Activated CD8-positive, alpha-beta T cell treated with anti-CD3 and anti-CD28 coated beads for 36 hours (primary cell): Measurements from ENCODE around the gene ZNF530. TPM values are rescaled to one million over a fixed set of nuclear protein-coding genes. Genes with fewer than 3 reads are reported as not detected.
A peak's percentile ranks its signal among the peaks of the same experiment; 100 is the strongest.

ENCODE experiments used
- ATAC-seq: fragments of 200-7000 bp; cut with Tn5 transposase; one replicate; pipeline ENCODE4 v1.10.0; 2021; ENCODE audit warnings: mild to moderate bottlenecking, moderate library complexity
- CTCF ChIA-PET: fragments of 350-600 bp; sonication (Branson Sonifier 250); formaldehyde crosslinking; loops from one replicate; lab custom pipeline; 2021; ENCODE audit warnings: antibody characterized with exemption; lab: Charles Lee
- POLR2A ChIA-PET: fragments of 350-600 bp; sonication (Branson Sonifier 250); formaldehyde crosslinking; loops from one replicate; lab custom pipeline; 2021; ENCODE audit warnings: antibody characterized with exemption; lab: Charles Lee
- DNase-seq: peaks from one replicate; pipeline ENCODE4 v3.0.0-alpha.2; 2020
- H3K27ac Mint-ChIP-seq: one replicate; pipeline ENCODE4 v1.8.0; 2021; ENCODE audit warnings: mild to moderate bottlenecking, mixed read lengths
- H3K27me3 Mint-ChIP-seq: one replicate; pipeline ENCODE4 v1.8.0; 2021; ENCODE audit warnings: mixed read lengths
- H3K36me3 Mint-ChIP-seq: one replicate; pipeline ENCODE4 v1.8.0; 2021; ENCODE audit warnings: low read depth, mixed read lengths
- H3K4me1 Mint-ChIP-seq: one replicate; pipeline ENCODE4 v1.8.0; 2021; ENCODE audit warnings: low read depth, mixed read lengths
- H3K4me3 Mint-ChIP-seq: one replicate; pipeline ENCODE4 v1.8.0; 2021; ENCODE audit warnings: mild to moderate bottlenecking, moderate library complexity, mixed read lengths
- H3K9me3 Mint-ChIP-seq: one replicate; pipeline ENCODE4 v1.8.0; 2021; ENCODE audit warnings: mixed read lengths
- intact Hi-C: fragments of 100-400 bp; cut with micrococcal nuclease; formaldehyde crosslinking; loops from one replicate; pipeline ENCODE4 v1.10.0; 2022
- total RNA-seq, 2 experiments: library from RNA; stranded (reverse); gene quantifications; one replicate each; pipeline ENCODE4 v1.2.3, GENCODE V29; 2021
- TF ChIP-seq, protein P1 (sequence below): fragments of 200-600 bp; IDR thresholded peaks from one replicate; pipeline ENCODE4 v1.8.0; 2022; ENCODE audit warnings: antibody characterized with exemption, mild to moderate bottlenecking

The ZNF530 gene
- 1 to 10 TPM; 6.8 to 7.4 TPM for total RNA-seq

DNA sequence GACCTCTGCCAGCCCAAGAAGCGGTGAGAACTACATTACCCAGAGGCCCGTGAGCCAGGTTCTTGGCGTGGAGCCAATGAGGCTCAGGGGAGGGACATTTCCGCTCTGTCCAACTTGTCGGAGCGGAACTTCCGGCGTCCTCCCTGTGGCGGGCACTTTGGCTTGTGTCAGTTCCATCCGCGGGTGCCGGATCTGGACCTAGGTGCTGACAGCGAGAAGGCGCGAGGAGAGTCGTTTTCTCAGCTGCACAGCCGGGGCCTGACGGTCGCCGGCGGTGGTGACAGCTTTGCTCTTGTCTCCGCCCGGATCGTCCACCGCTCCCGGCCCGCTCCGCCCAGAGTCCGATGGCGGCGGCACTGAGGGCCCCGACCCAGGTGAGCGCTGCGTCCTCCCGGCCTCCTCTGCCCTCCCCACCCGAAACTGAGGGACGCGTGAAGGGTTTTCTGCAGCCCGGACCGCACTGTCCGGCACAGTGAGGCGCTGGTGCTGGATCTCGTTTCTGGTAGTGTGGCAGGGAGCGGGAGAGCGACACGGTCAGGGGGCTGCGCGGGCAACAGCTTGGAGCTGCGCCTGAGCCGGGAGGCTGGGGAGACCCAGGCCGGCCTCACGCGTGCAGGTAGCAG lies at the start of gene ZNF530:
TSS of gene ZNF530 (plus strand) at position 125 of the 623 bp plus-strand sequence. CDS start 4,461 bp downstream, outside the sequence.
- ATAC-seq (peak; percentile 98), DNase-seq (peak; percentile 94)
- Mint-ChIP-seq H3K4me1 (peaks cover 18% of the 10 kb centered on the region), H3K36me3 (peaks cover 40% of the 10 kb centered on the region), H3K4me3 (peak within 1 kb of the TSS; percentile 83), H3K27ac (peak within 1 kb of the TSS; percentile 87), H3K9me3 (peaks cover 56% of the 10 kb centered on the region), H3K27me3 (no peaks in the 10 kb centered on the region)
- ChIA-PET CTCF (no interaction called here), POLR2A (interaction anchor here (0.5 to 1.2 kb wide), 7 partner anchors 11 to 403 kb away, joined by 3 to 4 read pairs (median 3); partner anchors contain the start of genes ZNF606 and ZNF749)
- TF ChIP-seq, protein P1, sequence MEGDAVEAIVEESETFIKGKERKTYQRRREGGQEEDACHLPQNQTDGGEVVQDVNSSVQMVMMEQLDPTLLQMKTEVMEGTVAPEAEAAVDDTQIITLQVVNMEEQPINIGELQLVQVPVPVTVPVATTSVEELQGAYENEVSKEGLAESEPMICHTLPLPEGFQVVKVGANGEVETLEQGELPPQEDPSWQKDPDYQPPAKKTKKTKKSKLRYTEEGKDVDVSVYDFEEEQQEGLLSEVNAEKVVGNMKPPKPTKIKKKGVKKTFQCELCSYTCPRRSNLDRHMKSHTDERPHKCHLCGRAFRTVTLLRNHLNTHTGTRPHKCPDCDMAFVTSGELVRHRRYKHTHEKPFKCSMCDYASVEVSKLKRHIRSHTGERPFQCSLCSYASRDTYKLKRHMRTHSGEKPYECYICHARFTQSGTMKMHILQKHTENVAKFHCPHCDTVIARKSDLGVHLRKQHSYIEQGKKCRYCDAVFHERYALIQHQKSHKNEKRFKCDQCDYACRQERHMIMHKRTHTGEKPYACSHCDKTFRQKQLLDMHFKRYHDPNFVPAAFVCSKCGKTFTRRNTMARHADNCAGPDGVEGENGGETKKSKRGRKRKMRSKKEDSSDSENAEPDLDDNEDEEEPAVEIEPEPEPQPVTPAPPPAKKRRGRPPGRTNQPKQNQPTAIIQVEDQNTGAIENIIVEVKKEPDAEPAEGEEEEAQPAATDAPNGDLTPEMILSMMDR = no peak
- intact Hi-C loops = no loop called here

DNA sequence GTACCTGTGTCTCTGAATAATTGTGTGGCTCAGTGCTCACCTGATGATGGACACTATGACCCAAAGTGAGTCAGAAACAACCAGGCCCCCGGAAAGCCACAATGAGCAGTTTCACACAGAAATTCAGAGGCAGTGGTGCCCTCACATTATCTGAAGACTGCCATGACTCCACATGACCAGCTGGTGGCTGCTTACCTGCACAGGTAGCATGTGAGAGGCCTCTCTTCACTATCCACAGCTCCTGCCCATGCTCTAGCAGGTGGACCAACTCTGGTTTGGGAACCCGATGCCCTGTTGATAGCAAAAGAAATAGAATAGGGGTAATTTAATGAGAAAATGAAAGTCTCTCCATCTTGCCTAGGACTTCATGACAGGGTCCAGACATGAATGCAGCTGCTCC lies 47.3 kb upstream of the ZNF530 start:
- ChIA-PET CTCF (no interaction called here), POLR2A (interaction anchor here (1.3 kb wide), 1 partner anchor 53 kb away, joined by 3 read pairs; no protein-coding TSS in a partner anchor)
- no peaks in the 10 kb centered on the region for H3K27me3 Mint-ChIP-seq
- no peak overlapping the region for H3K4me3 Mint-ChIP-seq
- TF ChIP-seq, protein P1 = no peak
- no peak overlapping the region for H3K27ac Mint-ChIP-seq
- H3K9me3 Mint-ChIP-seq = peaks cover 61% of the 10 kb centered on the region
- no peak for DNase-seq
- ATAC-seq = no peak
- H3K36me3 Mint-ChIP-seq = peaks cover 100% of the 10 kb centered on the region
- intact Hi-C loops = no loop called here
- peaks cover 3% of the 10 kb centered on the region for H3K4me1 Mint-ChIP-seq

DNA sequence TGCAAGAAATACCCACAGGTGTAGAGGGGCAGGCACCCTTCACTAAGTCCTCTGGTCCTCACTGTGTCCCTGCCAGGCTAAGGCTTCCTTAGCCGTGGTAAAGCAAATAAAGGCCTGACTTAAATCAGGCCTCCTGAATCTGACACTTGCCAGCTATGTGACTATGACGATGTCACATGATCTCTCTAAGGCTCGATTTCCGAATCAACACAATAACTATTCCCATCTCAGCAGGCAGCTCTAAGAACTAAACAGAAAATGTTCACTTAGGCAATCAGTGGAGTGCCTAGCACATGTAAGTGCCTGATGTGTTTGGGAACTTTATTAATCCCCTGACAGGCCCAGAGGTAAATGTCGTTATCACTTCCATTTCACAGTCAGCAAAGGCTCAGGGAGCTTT lies 42.0 kb upstream of the ZNF530 start:
- intact Hi-C loops = no loop called here
- peak overlapping the region; percentile 86 for H3K4me3 Mint-ChIP-seq
- DNase-seq (no peak), ATAC-seq (no peak)
- H3K4me1 Mint-ChIP-seq = peaks cover 26% of the 10 kb centered on the region
- H3K9me3 Mint-ChIP-seq = peaks cover 34% of the 10 kb centered on the region
- TF ChIP-seq, protein P1 = no peak
- H3K27ac Mint-ChIP-seq = no peak overlapping the region
- ChIA-PET CTCF (interaction anchor here (0.8 kb wide), 1 partner anchor 32 kb away, joined by 3 read pairs; no protein-coding TSS in a partner anchor), POLR2A (interaction anchor here (1.0 kb wide), 2 partner anchors 8 to 43 kb away, joined by 3 read pairs; no protein-coding TSS in a partner anchor)
- H3K36me3 Mint-ChIP-seq = peaks cover 67% of the 10 kb centered on the region
- no peaks in the 10 kb centered on the region for H3K27me3 Mint-ChIP-seq

DNA sequence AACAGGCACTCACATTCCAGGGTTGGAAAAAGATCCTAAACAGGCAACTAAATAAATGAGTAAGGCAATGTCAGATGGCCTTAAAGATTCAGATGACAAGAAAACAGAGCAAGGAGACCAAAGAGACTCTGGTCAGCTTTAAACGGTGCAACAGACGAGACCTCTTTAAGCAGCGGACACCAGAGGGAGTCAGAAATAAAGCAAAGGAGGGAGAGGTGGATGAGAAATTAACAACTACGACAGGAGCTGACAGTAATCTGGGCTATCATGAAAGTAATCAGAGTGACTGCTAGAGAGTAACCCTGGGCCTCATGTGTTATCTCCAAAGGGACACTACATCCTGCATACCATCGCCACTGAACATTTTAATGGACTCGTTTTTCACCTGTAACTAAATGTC lies 41.2 kb upstream of the ZNF530 start:
- no peak for ATAC-seq
- H3K27me3 Mint-ChIP-seq = no peaks in the 10 kb centered on the region
- no peak for DNase-seq
- CTCF ChIA-PET = no interaction called here
- H3K4me1 Mint-ChIP-seq = peaks cover 26% of the 10 kb centered on the region
- peaks cover 60% of the 10 kb centered on the region for H3K36me3 Mint-ChIP-seq
- POLR2A ChIA-PET = interaction anchor here (0.6 to 1.0 kb wide), 2 partner anchors 9 to 56 kb away, joined by 3 read pairs; partner anchors contain the start of gene ZNF134
- peaks cover 34% of the 10 kb centered on the region for H3K9me3 Mint-ChIP-seq
- peak overlapping the region; percentile 86 for H3K4me3 Mint-ChIP-seq
- TF ChIP-seq, protein P1 = no peak
- intact Hi-C loops = no loop called here
- peak overlapping the region; percentile 85 for H3K27ac Mint-ChIP-seq

DNA sequence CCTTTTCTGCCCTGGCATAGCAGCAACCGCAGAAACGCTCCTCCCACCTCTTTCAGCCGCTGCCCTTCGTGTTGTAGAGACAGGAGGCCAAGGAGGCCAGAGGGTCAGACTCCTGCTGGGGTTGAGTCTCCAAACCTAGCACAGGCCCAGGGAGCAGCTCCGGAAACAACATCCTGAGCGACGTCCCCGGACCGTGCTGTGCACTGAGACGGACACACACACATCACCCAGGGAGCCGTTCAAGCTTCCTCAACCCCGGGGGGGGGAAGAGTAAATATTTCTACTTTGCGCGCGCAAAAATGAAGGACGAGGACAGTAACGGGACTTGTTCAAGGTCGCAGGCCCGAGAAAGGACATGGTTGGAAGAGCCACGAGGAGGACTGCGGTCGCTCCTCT lies 40.7 kb upstream of the ZNF530 start:
- DNase-seq (peak; percentile 36), ATAC-seq (peak; percentile 46)
- Mint-ChIP-seq H3K27ac (peak overlapping the region; percentile 85), H3K4me1 (peaks cover 26% of the 10 kb centered on the region), H3K9me3 (peaks cover 37% of the 10 kb centered on the region), H3K4me3 (peak overlapping the region; percentile 86), H3K27me3 (no peaks in the 10 kb centered on the region), H3K36me3 (peaks cover 57% of the 10 kb centered on the region)
- TF ChIP-seq, protein P1 = no peak
- intact Hi-C loops = no loop called here
- ChIA-PET POLR2A (interaction anchor here (0.6 kb wide), 1 partner anchor 55 kb away, joined by 3 read pairs; the partner anchor contains the start of gene ZNF134), CTCF (no interaction called here)
